H1 (cell line): Measurements from ENCODE around the gene SNTN.

ENCODE experiments used
- CBX8 ChIP-seq: fragments of 300-800, 300-1000 bp; sonication (generic); IDR thresholded peaks from 2 replicates; pipeline ENCODE4 v1.7.1; 2016; ENCODE audit warnings: low read depth, low read length, borderline replicate concordance
- POLR2AphosphoS5 ChIP-seq: IDR thresholded peaks from 2 replicates; pipeline ENCODE4 v1.6.1; 2011; ENCODE audit warnings: low read depth, low read length
- TF ChIP-seq, protein P1 (sequence below), 3 experiments: IDR thresholded peaks; 1 replicate in 2 of 3; 2 replicates in 1 of 3; pipeline versions ENCODE4 v1.5.1 to v1.6.1; 2011; ENCODE audit warnings: low read length in 3 of 3, mild to moderate bottlenecking in 3 of 3, inconsistent platforms in 2 of 3, low read depth in 1 of 3, moderate library complexity in 1 of 3; ENCODE audit not compliant: insufficient read depth in 1 of 3; ENCODE audit errors: control extremely low read depth in 1 of 3

DNA sequence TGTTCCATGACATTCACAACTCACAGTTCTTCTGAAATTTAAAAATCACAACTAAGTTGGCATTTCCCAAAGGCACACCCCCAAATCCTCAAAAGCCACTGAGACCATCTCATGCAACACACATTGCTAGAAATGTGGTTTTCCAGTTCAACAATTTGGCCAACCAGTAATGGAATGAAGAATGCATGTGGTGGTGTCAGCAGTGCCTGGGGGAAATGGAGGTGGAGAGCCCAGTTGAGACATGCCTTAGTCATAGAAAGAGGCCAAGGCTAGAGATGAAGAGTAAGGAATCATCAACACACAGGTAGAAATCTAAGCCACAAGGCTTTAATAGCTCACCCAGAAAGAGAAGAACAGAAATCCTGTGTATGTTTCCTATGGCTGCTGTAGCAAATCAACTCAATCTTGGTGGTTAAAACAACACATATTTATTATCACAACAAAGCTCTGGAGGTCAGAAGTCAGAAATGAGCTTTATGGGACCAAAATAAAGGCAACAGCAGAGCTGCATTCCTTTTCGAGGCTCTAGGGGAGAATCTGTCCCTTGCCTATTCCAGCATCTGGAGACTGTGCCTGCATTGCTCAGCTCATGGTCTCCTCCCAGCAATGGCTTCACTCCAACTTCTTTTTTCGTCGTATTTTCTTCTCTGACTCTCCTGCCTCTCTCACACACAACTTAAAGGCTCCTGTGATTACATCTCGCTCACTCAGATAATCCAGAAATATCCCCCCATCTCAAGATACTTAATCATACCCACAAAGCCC lies 54.0 kb downstream of the SNTN start:
- TF ChIP-seq, protein P1, sequence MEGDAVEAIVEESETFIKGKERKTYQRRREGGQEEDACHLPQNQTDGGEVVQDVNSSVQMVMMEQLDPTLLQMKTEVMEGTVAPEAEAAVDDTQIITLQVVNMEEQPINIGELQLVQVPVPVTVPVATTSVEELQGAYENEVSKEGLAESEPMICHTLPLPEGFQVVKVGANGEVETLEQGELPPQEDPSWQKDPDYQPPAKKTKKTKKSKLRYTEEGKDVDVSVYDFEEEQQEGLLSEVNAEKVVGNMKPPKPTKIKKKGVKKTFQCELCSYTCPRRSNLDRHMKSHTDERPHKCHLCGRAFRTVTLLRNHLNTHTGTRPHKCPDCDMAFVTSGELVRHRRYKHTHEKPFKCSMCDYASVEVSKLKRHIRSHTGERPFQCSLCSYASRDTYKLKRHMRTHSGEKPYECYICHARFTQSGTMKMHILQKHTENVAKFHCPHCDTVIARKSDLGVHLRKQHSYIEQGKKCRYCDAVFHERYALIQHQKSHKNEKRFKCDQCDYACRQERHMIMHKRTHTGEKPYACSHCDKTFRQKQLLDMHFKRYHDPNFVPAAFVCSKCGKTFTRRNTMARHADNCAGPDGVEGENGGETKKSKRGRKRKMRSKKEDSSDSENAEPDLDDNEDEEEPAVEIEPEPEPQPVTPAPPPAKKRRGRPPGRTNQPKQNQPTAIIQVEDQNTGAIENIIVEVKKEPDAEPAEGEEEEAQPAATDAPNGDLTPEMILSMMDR (IDR thresholded peaks at IDR 0.05; ENCODE audit: control extremely low read depth in 1 of 3, insufficient read depth in 1 of 3, low read depth in 1 of 3, low read length in 3 of 3): no peak
- TF ChIP-seq CBX8 (no peak), POLR2AphosphoS5 (no peak)
